ENCODE measurements around the gene BRIP1. TPM values are rescaled to one million over a fixed set of nuclear protein-coding genes. Genes with fewer than 3 reads are reported as not detected.

The BRIP1 gene
- total RNA-seq, 1 donor from 2014 or later, result 66.4 TPM

DNA sequence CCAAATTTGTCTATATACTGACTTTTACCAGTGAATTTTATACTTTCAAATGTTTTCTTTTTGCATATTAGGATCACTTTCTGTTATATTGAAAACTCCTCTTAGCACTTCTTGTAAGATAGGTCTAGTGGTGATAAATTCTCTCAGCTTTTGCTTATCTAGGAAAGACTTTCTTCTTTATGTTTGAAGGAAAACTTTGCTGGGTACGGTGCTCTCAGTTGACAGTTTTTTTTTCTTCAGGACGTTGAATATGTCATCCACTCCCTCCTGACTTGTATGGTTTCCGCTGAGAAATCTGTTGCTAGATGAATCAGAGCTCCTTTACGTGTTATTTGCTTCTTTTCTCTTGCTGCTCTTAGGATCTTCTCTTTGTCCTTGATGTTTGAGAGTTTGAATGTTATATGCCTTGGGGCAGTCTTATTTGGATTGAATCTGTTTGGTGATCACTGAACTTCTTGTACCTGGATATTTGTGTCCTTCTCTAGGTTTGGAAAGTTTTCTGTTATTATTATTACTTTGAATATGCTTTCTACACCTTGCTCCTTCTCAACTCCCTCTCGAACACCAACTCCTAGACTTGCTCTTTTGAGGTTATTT lies 228.3 kb downstream of the BRIP1 start:
- Mint-ChIP-seq H3K27me3 (ENCODE audit: insufficient read depth, low read depth) (no peaks in the 10 kb centered on the region), H3K27ac (no peak overlapping the region), H3K9me3 (peaks cover 14% of the 10 kb centered on the region), H3K4me3 (no peak overlapping the region), H3K4me1 (no peaks in the 10 kb centered on the region), H3K36me3 (no peaks in the 10 kb centered on the region)
- H3K9ac ChIP-seq, result no peak overlapping the region
- no peak overlapping the region for H3K4me2 ChIP-seq
- DNase-seq (ENCODE audit: low spot score), result no peak
- TF ChIP-seq, protein P1, sequence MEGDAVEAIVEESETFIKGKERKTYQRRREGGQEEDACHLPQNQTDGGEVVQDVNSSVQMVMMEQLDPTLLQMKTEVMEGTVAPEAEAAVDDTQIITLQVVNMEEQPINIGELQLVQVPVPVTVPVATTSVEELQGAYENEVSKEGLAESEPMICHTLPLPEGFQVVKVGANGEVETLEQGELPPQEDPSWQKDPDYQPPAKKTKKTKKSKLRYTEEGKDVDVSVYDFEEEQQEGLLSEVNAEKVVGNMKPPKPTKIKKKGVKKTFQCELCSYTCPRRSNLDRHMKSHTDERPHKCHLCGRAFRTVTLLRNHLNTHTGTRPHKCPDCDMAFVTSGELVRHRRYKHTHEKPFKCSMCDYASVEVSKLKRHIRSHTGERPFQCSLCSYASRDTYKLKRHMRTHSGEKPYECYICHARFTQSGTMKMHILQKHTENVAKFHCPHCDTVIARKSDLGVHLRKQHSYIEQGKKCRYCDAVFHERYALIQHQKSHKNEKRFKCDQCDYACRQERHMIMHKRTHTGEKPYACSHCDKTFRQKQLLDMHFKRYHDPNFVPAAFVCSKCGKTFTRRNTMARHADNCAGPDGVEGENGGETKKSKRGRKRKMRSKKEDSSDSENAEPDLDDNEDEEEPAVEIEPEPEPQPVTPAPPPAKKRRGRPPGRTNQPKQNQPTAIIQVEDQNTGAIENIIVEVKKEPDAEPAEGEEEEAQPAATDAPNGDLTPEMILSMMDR (IDR thresholded peaks at IDR 0.05), result no peak
- TF ChIP-seq EZH2phosphoT487 (IDR thresholded peaks at IDR 0.05) (no peak), EZH2 (IDR thresholded peaks at IDR 0.05) (no peak)
- H3K4me3 ChIP-seq, result no peak overlapping the region
- no peaks in the 10 kb centered on the region for H3K79me2 ChIP-seq (ENCODE audit: low read depth)
- no peaks in the 10 kb centered on the region for H3K27me3 ChIP-seq
- H3K9me3 ChIP-seq (ENCODE audit: low read depth), result no peaks in the 10 kb centered on the region
- no peak overlapping the region for H3K27ac ChIP-seq
- H2AFZ ChIP-seq (replicated peaks), result no peak overlapping the region
- H3F3A ChIP-seq (ENCODE audit: low read depth), result no peaks in the 10 kb centered on the region
- no peaks in the 10 kb centered on the region for H4K20me1 ChIP-seq (ENCODE audit: low read depth)
- H3K36me3 ChIP-seq, result no peaks in the 10 kb centered on the region
- no peaks in the 10 kb centered on the region for H3K4me1 ChIP-seq

DNA sequence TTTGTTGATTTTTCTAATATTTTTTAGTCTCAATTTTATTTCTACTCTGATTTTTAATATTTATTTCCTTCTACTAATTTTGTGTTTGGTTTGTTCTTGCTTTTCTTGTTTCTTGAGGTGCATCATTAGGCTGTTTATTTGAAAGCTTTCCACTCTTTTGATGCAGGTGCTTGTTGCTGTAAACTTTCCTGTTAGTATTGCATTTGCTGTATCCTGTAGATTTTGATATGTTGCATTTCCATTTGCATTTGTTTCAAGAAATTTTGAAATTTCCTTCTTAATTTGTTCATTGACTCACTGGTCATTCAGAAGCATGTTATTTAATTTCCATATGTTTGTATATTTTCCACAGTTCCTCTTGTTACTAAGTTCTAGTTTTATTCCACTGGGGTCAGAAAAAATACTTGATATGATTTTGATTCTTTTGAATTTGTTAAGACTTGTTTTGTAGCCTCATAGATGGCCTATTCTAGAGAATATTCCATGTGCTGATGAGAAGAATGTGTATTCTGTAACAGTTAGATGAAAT lies 229.3 kb downstream of the BRIP1 start:
- H3K9me3 ChIP-seq (ENCODE audit: low read depth), result no peaks in the 10 kb centered on the region
- H3K79me2 ChIP-seq (ENCODE audit: low read depth), result no peaks in the 10 kb centered on the region
- H3K4me1 ChIP-seq, result no peaks in the 10 kb centered on the region
- Mint-ChIP-seq H3K36me3 (no peaks in the 10 kb centered on the region), H3K4me3 (no peak overlapping the region), H3K27ac (no peak overlapping the region), H3K4me1 (no peaks in the 10 kb centered on the region), H3K9me3 (peaks cover 14% of the 10 kb centered on the region), H3K27me3 (ENCODE audit: insufficient read depth, low read depth) (no peaks in the 10 kb centered on the region)
- DNase-seq (ENCODE audit: low spot score), result no peak
- H3F3A ChIP-seq (ENCODE audit: low read depth), result no peaks in the 10 kb centered on the region
- H4K20me1 ChIP-seq (ENCODE audit: low read depth), result no peaks in the 10 kb centered on the region
- H2AFZ ChIP-seq (replicated peaks), result no peak overlapping the region
- no peaks in the 10 kb centered on the region for H3K36me3 ChIP-seq
- H3K4me2 ChIP-seq, result no peak overlapping the region
- no peak overlapping the region for H3K9ac ChIP-seq
- H3K27ac ChIP-seq, result no peak overlapping the region
- TF ChIP-seq EZH2 (IDR thresholded peaks at IDR 0.05) (no peak), EZH2phosphoT487 (IDR thresholded peaks at IDR 0.05) (no peak)
- TF ChIP-seq, protein P1 (IDR thresholded peaks at IDR 0.05), result no peak
- no peaks in the 10 kb centered on the region for H3K27me3 ChIP-seq
- no peak overlapping the region for H3K4me3 ChIP-seq

DNA sequence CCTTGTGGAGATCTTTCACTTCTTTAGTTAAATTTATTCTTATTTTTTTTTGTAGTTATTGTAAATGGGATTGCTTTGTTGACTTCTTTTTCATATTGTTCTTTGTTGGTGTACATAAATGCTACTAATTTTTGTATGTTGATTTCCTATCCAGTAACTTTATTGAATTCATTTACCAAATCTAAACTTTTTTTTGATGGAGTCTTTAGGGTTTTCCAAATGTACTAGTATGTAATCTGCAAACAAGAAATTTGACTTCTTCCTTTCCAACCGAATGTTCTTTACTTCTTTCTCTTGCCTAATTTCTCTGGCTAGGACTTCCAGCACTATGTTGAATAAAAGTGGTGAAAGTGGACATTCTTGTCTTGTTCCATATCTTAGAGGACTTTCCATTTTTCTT lies 230.5 kb downstream of the BRIP1 start:
- Histone ChIP-seq H3K9ac (no peak overlapping the region), H3K4me1 (no peaks in the 10 kb centered on the region), H3K79me2 (ENCODE audit: low read depth) (no peaks in the 10 kb centered on the region), H3K4me2 (no peak overlapping the region), H3K27me3 (no peaks in the 10 kb centered on the region), H3K36me3 (no peaks in the 10 kb centered on the region), H3F3A (ENCODE audit: low read depth) (no peaks in the 10 kb centered on the region), H3K4me3 (no peak overlapping the region), H2AFZ (replicated peaks) (no peak overlapping the region), H3K27ac (no peak overlapping the region), H3K9me3 (ENCODE audit: low read depth) (no peaks in the 10 kb centered on the region), H4K20me1 (ENCODE audit: low read depth) (no peaks in the 10 kb centered on the region)
- Mint-ChIP-seq H3K36me3 (no peaks in the 10 kb centered on the region), H3K4me3 (no peak overlapping the region), H3K27me3 (ENCODE audit: insufficient read depth, low read depth) (no peaks in the 10 kb centered on the region), H3K27ac (no peak overlapping the region), H3K9me3 (peaks cover 14% of the 10 kb centered on the region), H3K4me1 (no peaks in the 10 kb centered on the region)
- no peak for DNase-seq (ENCODE audit: low spot score)
- TF ChIP-seq, protein P1 (IDR thresholded peaks at IDR 0.05), result no peak
